Left colon (tissue), 2 donors: ENCODE measurements around the gene CARMIL1. TPM values are rescaled to one million over a fixed set of nuclear protein-coding genes. Genes with fewer than 3 reads are reported as not detected.
A peak's percentile ranks its signal among the peaks of the same experiment; 100 is the strongest.

Experiments
- ATAC-seq: fragments of 200-7000 bp; cut with Tn5 transposase; one replicate; pipeline ENCODE4 v1.9.1; 2020; ENCODE audit warnings: mild to moderate bottlenecking, moderate library complexity
- DNase-seq, 2 donors: peaks; one replicate each; pipeline ENCODE4 v3.0.0-alpha.2; 2020
- intact Hi-C, 2 donors: fragments of 100-400 bp; cut with DNase I in 1 of 2; cut with micrococcal nuclease in 1 of 2; formaldehyde crosslinking; loops; one replicate each; pipeline versions ENCODE4 v1.11.2 to v1.14.0; 2022; cut with DNase I, micrococcal nuclease
- total RNA-seq, 2 donors: library from RNA; stranded (reverse); fragmentation: NEBNext Ultra II Directional; extraction: Animal tissue kit (Norgen Biotek cat#: 25700); gene quantifications; one replicate each; pipeline ENCODE4 v1.2.1, GENCODE V29; 2021
- donor health status: DM: no; HTN: no; CAD: no.
- donor health status: DM: yes; HTN: yes; CAD: no.

CARMIL1 gene
- total RNA-seq, 2 donors from 2014 or later = 56.3 to 58.7 TPM

GRCh38 chr6:25446830-25447569, 167.8 kb downstream of the CARMIL1 start:
- ATAC-seq = no peak
- DNase-seq = no peak
- intact Hi-C loops = no loop called here

GRCh38 chr6:25447570-25447929, 168.4 kb downstream of the CARMIL1 start:
- intact Hi-C loops = no loop called here
- ATAC-seq (no peak), DNase-seq (no peak)

GRCh38 chr6:25448965-25449538, 169.9 kb downstream of the CARMIL1 start:
- no peak for ATAC-seq

GRCh38 chr6:25449774-25450173, 170.6 kb downstream of the CARMIL1 start:
- DNase-seq (no peak), ATAC-seq (no peak)
- intact Hi-C loops = no loop called here

More at GRCh38 chr6:25448965-25449538, 169.9 kb downstream of the CARMIL1 start:
- DNase-seq = no peak
- intact Hi-C loops = no loop called here

GRCh38 chr6:25450469-25451198, 171.5 kb downstream of the CARMIL1 start:
- intact Hi-C loops = no loop called here
- ATAC-seq = no peak
- DNase-seq = no peak

- ATAC-seq = no peak
- no peak for DNase-seq
- intact Hi-C loops = no loop called here
These were observed 172.9 kb downstream of the CARMIL1 start for GRCh38 chr6:25452031-25452430.

- no peak for DNase-seq
- ATAC-seq = no peak
- intact Hi-C loops = no loop called here
These were observed 174.1 kb downstream of the CARMIL1 start for GRCh38 chr6:25453288-25453687.

- no peak for ATAC-seq
- DNase-seq = no peak
- intact Hi-C loops = no loop called here
These were observed 175.0 kb downstream of the CARMIL1 start for GRCh38 chr6:25454136-25454535.

GRCh38 chr6:25456249-25457040, 177.3 kb downstream of the CARMIL1 start:
- ATAC-seq (no peak), DNase-seq (no peak)
- intact Hi-C loops = no loop called here

GRCh38 chr6:25457516-25457915, 178.3 kb downstream of the CARMIL1 start:
- no peak for DNase-seq
- ATAC-seq = no peak
- intact Hi-C loops = no loop called here

GRCh38 chr6:25458485-25458884, 179.3 kb downstream of the CARMIL1 start:
- ATAC-seq = peak; percentile 34
- DNase-seq = no peak
- intact Hi-C loops = no loop called here

- ATAC-seq = no peak
- no peak for DNase-seq
- intact Hi-C loops = no loop called here
These were observed 183.2 kb downstream of the CARMIL1 start for GRCh38 chr6:25462235-25462897.

- intact Hi-C loops = no loop called here
- no peak for DNase-seq
- ATAC-seq = no peak
These were observed 184.3 kb downstream of the CARMIL1 start for GRCh38 chr6:25463441-25463840.

GRCh38 chr6:25464225-25464624, 185.1 kb downstream of the CARMIL1 start:
- no peak for DNase-seq
- intact Hi-C loops = no loop called here
- ATAC-seq = no peak

- ATAC-seq (no peak), DNase-seq (no peak)
- intact Hi-C loops = no loop called here
These were observed 186.8 kb downstream of the CARMIL1 start for GRCh38 chr6:25465941-25466340.

- no peak for DNase-seq
- no peak for ATAC-seq
- intact Hi-C loops = no loop called here
These were observed 189.7 kb downstream of the CARMIL1 start for GRCh38 chr6:25468881-25469280.

- no peak for ATAC-seq
- intact Hi-C loops = no loop called here
- DNase-seq = no peak
These were observed 190.7 kb downstream of the CARMIL1 start for GRCh38 chr6:25469797-25470388.

GRCh38 chr6:25472306-25472705, 193.1 kb downstream of the CARMIL1 start:
- intact Hi-C loops = no loop called here
- ATAC-seq = no peak
- DNase-seq = no peak

GRCh38 chr6:25472906-25473305, 193.7 kb downstream of the CARMIL1 start:
- intact Hi-C loops = no loop called here
- DNase-seq = no peak
- ATAC-seq = no peak
